Measurements from ENCODE around the gene HOXA3.

- TF ChIP-seq CTCF (conservative IDR thresholded peaks at IDR 0.05; ENCODE audit: low read depth, low read length) (no peak), EZH2phosphoT487 (IDR thresholded peaks at IDR 0.05; ENCODE audit: borderline replicate concordance, low read length) (no peak)
Observed at GRCh38 chr7:27140126-27140857, 12.1 kb downstream of the HOXA3 start.

Data from PC-3 (cell line).